ENCODE measurements around the gene CPNE8.
A peak's percentile ranks its signal among the peaks of the same experiment; 100 is the strongest.

CPNE8 gene

DNA sequence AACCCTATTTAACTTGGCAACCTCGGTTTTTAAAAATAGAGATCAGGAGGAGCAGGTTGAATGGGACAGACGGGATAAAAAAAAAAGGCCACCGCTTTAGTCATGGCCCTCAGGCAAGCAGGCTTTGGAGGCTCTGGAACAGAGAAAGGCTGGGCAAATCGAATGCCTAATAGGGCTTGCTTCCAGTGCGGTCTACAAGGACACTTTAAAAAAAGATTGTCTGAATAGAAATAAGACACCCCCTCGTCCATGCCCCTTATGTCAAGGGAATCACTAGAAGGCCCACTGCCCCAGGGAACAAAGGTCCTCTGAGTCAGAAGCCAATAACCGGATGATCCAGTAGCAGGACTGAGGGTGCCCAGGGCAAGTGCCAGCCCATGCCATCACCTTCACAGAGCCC is 265.8 kb downstream of the CPNE8 start:
- Mint-ChIP-seq H3K27ac (no peak overlapping the region), H3K4me3 (no peak overlapping the region), H3K27me3 (ENCODE audit: low read depth) (no peaks in the 10 kb centered on the region), H3K9me3 (no peaks in the 10 kb centered on the region), H3K36me3 (ENCODE audit: low read depth) (no peaks in the 10 kb centered on the region), H3K4me1 (no peaks in the 10 kb centered on the region)
- TF ChIP-seq, protein P1, sequence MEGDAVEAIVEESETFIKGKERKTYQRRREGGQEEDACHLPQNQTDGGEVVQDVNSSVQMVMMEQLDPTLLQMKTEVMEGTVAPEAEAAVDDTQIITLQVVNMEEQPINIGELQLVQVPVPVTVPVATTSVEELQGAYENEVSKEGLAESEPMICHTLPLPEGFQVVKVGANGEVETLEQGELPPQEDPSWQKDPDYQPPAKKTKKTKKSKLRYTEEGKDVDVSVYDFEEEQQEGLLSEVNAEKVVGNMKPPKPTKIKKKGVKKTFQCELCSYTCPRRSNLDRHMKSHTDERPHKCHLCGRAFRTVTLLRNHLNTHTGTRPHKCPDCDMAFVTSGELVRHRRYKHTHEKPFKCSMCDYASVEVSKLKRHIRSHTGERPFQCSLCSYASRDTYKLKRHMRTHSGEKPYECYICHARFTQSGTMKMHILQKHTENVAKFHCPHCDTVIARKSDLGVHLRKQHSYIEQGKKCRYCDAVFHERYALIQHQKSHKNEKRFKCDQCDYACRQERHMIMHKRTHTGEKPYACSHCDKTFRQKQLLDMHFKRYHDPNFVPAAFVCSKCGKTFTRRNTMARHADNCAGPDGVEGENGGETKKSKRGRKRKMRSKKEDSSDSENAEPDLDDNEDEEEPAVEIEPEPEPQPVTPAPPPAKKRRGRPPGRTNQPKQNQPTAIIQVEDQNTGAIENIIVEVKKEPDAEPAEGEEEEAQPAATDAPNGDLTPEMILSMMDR (IDR thresholded peaks at IDR 0.05; ENCODE audit: unreplicated experiment in 3 of 3): no peak

DNA sequence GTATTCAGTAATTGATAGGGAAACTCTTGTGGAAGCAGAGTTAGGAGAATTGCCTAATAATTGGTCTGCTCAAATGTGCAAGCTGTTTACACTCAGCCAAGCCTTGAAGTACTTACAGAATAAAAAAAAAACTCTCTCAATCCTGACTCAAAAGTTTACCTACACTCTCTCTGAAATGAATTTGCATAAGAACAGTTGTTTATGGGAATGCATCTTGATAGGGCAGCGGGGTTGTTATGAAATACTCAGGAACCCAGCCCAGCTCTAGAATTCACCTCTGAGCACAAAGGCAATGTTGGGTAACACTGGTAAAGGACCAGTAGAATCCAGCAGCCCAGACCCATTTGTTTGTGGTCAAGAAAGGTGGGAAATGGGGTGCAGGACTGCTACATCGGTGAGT is 267.0 kb downstream of the CPNE8 start:
- H3K27ac Mint-ChIP-seq: no peak overlapping the region
- H3K36me3 Mint-ChIP-seq (ENCODE audit: low read depth): no peaks in the 10 kb centered on the region
- H3K4me1 Mint-ChIP-seq: peaks cover 4% of the 10 kb centered on the region
- TF ChIP-seq, protein P1 (IDR thresholded peaks at IDR 0.05; ENCODE audit: unreplicated experiment in 3 of 3): no peak
- H3K4me3 Mint-ChIP-seq: no peak overlapping the region
- H3K27me3 Mint-ChIP-seq (ENCODE audit: low read depth): no peaks in the 10 kb centered on the region
- H3K9me3 Mint-ChIP-seq: no peaks in the 10 kb centered on the region

DNA sequence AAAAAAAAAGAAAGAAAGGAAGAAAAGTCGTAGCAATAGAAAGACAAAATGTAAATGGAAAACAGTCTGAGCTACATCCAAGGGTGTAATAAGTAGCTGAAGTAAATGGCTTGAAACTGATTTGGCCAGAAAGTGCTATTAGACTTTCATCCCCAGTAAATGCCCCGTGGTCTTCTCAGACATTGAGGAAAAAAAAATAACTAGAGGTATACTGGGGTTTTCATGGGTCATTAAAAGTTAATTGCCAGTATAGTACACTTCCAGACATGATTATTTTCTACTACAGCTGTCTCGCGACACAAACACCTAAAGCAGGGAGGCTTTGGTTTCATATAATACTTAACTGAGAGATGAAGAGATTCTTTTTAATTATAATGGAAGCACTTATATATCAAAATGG is 271.9 kb downstream of the CPNE8 start:
- TF ChIP-seq, protein P1 (IDR thresholded peaks at IDR 0.05; ENCODE audit: unreplicated experiment in 3 of 3): no peak
- no peak overlapping the region for H3K4me3 Mint-ChIP-seq
- no peaks in the 10 kb centered on the region for H3K9me3 Mint-ChIP-seq
- H3K27me3 Mint-ChIP-seq (ENCODE audit: low read depth): no peaks in the 10 kb centered on the region
- H3K27ac Mint-ChIP-seq: peak overlapping the region in 1 of 3 experiments; percentile 8
- peaks cover 8% of the 10 kb centered on the region for H3K4me1 Mint-ChIP-seq
- H3K36me3 Mint-ChIP-seq (ENCODE audit: low read depth): no peaks in the 10 kb centered on the region

DNA sequence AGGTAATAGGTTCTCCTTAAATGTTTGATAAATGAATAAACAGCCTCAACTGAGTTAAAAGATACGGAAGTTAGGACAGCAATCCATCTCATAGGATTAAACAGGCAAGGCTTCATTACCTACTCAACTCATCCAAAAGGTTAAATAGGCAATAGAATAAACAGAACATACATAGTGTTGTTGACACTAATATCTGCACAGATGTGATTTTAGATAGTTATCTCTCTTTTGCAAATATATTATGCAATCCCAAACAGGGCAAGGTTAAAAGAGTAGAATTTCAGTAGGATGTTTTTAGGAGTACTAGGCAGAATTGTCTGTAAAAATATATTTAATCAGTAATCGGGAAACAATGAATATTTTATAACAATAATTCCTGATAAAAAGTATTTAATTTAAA is 276.3 kb downstream of the CPNE8 start:
- Mint-ChIP-seq H3K36me3 (ENCODE audit: low read depth) (no peaks in the 10 kb centered on the region), H3K4me1 (peaks cover 8% of the 10 kb centered on the region), H3K4me3 (no peak overlapping the region), H3K27me3 (ENCODE audit: low read depth) (no peaks in the 10 kb centered on the region), H3K9me3 (peaks cover 3% of the 10 kb centered on the region), H3K27ac (no peak overlapping the region)
- TF ChIP-seq, protein P1 (IDR thresholded peaks at IDR 0.05; ENCODE audit: unreplicated experiment in 3 of 3): no peak

DNA sequence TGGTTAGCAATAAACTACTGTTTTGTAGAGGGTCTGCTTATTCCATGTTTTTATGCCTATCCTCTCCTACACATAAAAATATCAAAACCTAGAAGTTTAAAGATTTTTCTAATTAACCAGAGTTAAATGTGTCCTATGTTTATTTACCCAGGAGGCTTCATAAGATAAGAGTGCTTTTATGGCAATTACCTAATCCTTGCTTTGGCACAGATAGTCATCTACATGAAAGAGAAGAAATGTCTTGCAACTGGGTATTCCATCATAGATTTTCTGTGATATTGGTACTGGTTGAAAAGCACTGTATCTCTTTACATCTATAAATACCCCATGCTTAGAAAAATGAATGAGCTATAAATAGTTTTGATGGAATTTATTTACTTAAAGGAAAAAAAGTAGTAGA is 277.1 kb downstream of the CPNE8 start:
- Mint-ChIP-seq H3K27me3 (ENCODE audit: low read depth) (no peaks in the 10 kb centered on the region), H3K4me1 (peaks cover 3% of the 10 kb centered on the region), H3K27ac (no peak overlapping the region), H3K9me3 (peaks cover 3% of the 10 kb centered on the region), H3K36me3 (ENCODE audit: low read depth) (no peaks in the 10 kb centered on the region), H3K4me3 (no peak overlapping the region)
- TF ChIP-seq, protein P1 (IDR thresholded peaks at IDR 0.05; ENCODE audit: unreplicated experiment in 3 of 3): no peak

DNA sequence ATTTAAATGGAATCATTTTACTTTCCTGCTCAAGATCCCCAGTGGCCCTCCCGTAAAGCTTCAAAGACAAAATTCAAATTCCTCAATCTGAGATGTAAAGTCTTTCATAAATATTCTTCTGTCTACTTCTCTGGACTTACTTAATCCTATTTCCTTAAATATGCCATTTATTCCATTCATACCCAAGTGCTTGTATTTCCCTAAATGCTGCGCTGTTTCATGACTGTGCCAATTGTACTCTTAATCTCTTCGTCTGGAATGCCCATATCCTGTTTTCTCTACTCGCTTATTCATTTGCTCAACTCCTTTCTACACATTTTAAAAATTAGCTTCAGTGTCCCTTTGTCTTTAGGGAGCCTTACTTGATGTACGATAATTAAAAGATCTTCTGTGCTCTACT is 280.1 kb downstream of the CPNE8 start:
- Mint-ChIP-seq H3K27me3 (ENCODE audit: low read depth) (no peaks in the 10 kb centered on the region), H3K27ac (no peak overlapping the region), H3K4me1 (no peaks in the 10 kb centered on the region)

More for the DNA sequence above, 280.1 kb downstream of the CPNE8 start:
- Mint-ChIP-seq H3K9me3 (peaks cover 5% of the 10 kb centered on the region), H3K4me3 (no peak overlapping the region), H3K36me3 (ENCODE audit: low read depth) (no peaks in the 10 kb centered on the region)
- TF ChIP-seq, protein P1 (IDR thresholded peaks at IDR 0.05; ENCODE audit: unreplicated experiment in 3 of 3): no peak
